ENCODE measurements around the gene MYO1E.

MYO1E gene

GRCh38 chr15:59232476-59232875 is 140.2 kb downstream of the MYO1E start:
- Histone ChIP-seq H3K27ac (ENCODE audit: low read depth, low read length) (no peak overlapping the region), H3K36me3 (ENCODE audit: low read length) (peaks cover 64% of the 10 kb centered on the region), H2AFZ (ENCODE audit: low read depth, low read length, severe bottlenecking) (no peak overlapping the region)

GRCh38 chr15:59230531-59231055 is 142.1 kb downstream of the MYO1E start:
- peaks cover 12% of the 10 kb centered on the region; the same call in 1 of the 2 replicates for H3K79me2 ChIP-seq (ENCODE audit: insufficient read depth, low read length)
- no peaks in the 10 kb centered on the region for H3K9me2 ChIP-seq (replicated peaks; ENCODE audit: insufficient read depth, low read length)
- no peak overlapping the region for H3K27ac ChIP-seq (ENCODE audit: low read depth, low read length)
- H3K4me3 ChIP-seq (ENCODE audit: insufficient read depth, low read length, poor library complexity, severe bottlenecking) = no peak overlapping the region
- H4K20me1 ChIP-seq (ENCODE audit: low read depth, low read length) = peaks cover 16% of the 10 kb centered on the region; the same call in 1 of the 2 replicates
- H3K9me3 ChIP-seq (ENCODE audit: insufficient read depth, low read length) = no peaks in the 10 kb centered on the region
- H3K27me3 ChIP-seq (ENCODE audit: low read length) = no peaks in the 10 kb centered on the region
- TF ChIP-seq EZH2phosphoT487 (conservative IDR thresholded peaks at IDR 0.05; ENCODE audit: low read length) (no peak), CTCF (IDR thresholded peaks at IDR 0.05; ENCODE audit: insufficient read depth, low read length, poor library complexity, severe bottlenecking) (no peak)
- H3F3A ChIP-seq (ENCODE audit: insufficient read depth) = peaks cover 26% of the 10 kb centered on the region
- no peak overlapping the region for H3K4me2 ChIP-seq (ENCODE audit: low read depth, low read length, poor library complexity, severe bottlenecking)
- peaks cover 63% of the 10 kb centered on the region for H3K36me3 ChIP-seq (ENCODE audit: low read length)
- no peak overlapping the region for H3K9ac ChIP-seq (ENCODE audit: low read length)
- H2AFZ ChIP-seq (ENCODE audit: low read depth, low read length, severe bottlenecking) = no peak overlapping the region

More at GRCh38 chr15:59232476-59232875, 140.2 kb downstream of the MYO1E start:
- Histone ChIP-seq H3K9me3 (ENCODE audit: insufficient read depth, low read length) (no peaks in the 10 kb centered on the region), H3K27me3 (ENCODE audit: low read length) (no peaks in the 10 kb centered on the region), H3K79me2 (ENCODE audit: insufficient read depth, low read length) (peaks cover 24% of the 10 kb centered on the region), H3K9me2 (replicated peaks; ENCODE audit: insufficient read depth, low read length) (no peaks in the 10 kb centered on the region), H3K4me3 (ENCODE audit: insufficient read depth, low read length, poor library complexity, severe bottlenecking) (no peak overlapping the region), H3K4me2 (ENCODE audit: low read depth, low read length, poor library complexity, severe bottlenecking) (no peak overlapping the region), H3F3A (ENCODE audit: insufficient read depth) (peaks cover 40% of the 10 kb centered on the region), H3K9ac (ENCODE audit: low read length) (no peak overlapping the region), H4K20me1 (ENCODE audit: low read depth, low read length) (peaks cover 16% of the 10 kb centered on the region; the same call in 1 of the 2 replicates)
- no peak for TF ChIP-seq CTCF (IDR thresholded peaks at IDR 0.05; ENCODE audit: insufficient read depth, low read length, poor library complexity, severe bottlenecking)

- peaks cover 66% of the 10 kb centered on the region for H3K36me3 ChIP-seq (ENCODE audit: low read length)
- peaks cover 16% of the 10 kb centered on the region; the same call in 1 of the 2 replicates for H4K20me1 ChIP-seq (ENCODE audit: low read depth, low read length)
- H3K4me2 ChIP-seq (ENCODE audit: low read depth, low read length, poor library complexity, severe bottlenecking) = no peak overlapping the region
- H3K27me3 ChIP-seq (ENCODE audit: low read length) = no peaks in the 10 kb centered on the region
- no peaks in the 10 kb centered on the region for H3K9me2 ChIP-seq (replicated peaks; ENCODE audit: insufficient read depth, low read length)
- H2AFZ ChIP-seq (ENCODE audit: low read depth, low read length, severe bottlenecking) = no peak overlapping the region
- H3K79me2 ChIP-seq (ENCODE audit: insufficient read depth, low read length) = peaks cover 12% of the 10 kb centered on the region; the same call in 1 of the 2 replicates
- H3K27ac ChIP-seq (ENCODE audit: low read depth, low read length) = no peak overlapping the region
- peaks cover 29% of the 10 kb centered on the region for H3F3A ChIP-seq (ENCODE audit: insufficient read depth)
- TF ChIP-seq EZH2phosphoT487 (conservative IDR thresholded peaks at IDR 0.05; ENCODE audit: low read length) = no peak
- no peak for TF ChIP-seq CTCF (IDR thresholded peaks at IDR 0.05; ENCODE audit: insufficient read depth, low read length, poor library complexity, severe bottlenecking)
- H3K9ac ChIP-seq (ENCODE audit: low read length) = no peak overlapping the region
- H3K9me3 ChIP-seq (ENCODE audit: insufficient read depth, low read length) = no peaks in the 10 kb centered on the region
- H3K4me3 ChIP-seq (ENCODE audit: insufficient read depth, low read length, poor library complexity, severe bottlenecking) = no peak overlapping the region
Measured at GRCh38 chr15:59229453-59229852, 143.2 kb downstream of the MYO1E start.
